WTC11 (cell line): Measurements from ENCODE around the gene SRSF10. TPM values are rescaled to one million over a fixed set of nuclear protein-coding genes. Genes with fewer than 3 reads are reported as not detected.
A peak's percentile ranks its signal among the peaks of the same experiment; 100 is the strongest.

Experiments used
- ATAC-seq: fragments of 200-7000 bp; cut with Tn5 transposase; 2 replicates; pipeline ENCODE4 v1.10.0; 2021; ENCODE audit warnings: mild to moderate bottlenecking, moderate library complexity
- CTCF ChIA-PET: fragments of 300-600 bp; sonication (Branson Sonifier 250); formaldehyde crosslinking; loops from one replicate; lab custom pipeline; 2021; ENCODE audit warnings: antibody characterized with exemption; lab: Charles Lee
- POLR2A ChIA-PET: fragments of 350-600 bp; sonication (Branson Sonifier 250); formaldehyde crosslinking; loops from one replicate; lab custom pipeline; 2021; ENCODE audit warnings: antibody characterized with exemption; lab: Charles Lee
- DNase-seq: peaks from one replicate; pipeline ENCODE4 v3.0.0; 2021; ENCODE audit warnings: low spot score
- H3K27ac Mint-ChIP-seq: 2 replicates; pipeline ENCODE4 v1.8.0; 2021; ENCODE audit warnings: mixed read lengths
- H3K27me3 Mint-ChIP-seq: 2 replicates; pipeline ENCODE4 v1.8.0; 2021; ENCODE audit warnings: low read depth, mild to moderate bottlenecking, moderate library complexity, mixed read lengths
- H3K36me3 Mint-ChIP-seq: 2 replicates; pipeline ENCODE4 v1.8.0; 2021; ENCODE audit warnings: mixed read lengths
- H3K4me1 Mint-ChIP-seq: 2 replicates; pipeline ENCODE4 v1.8.0; 2022; ENCODE audit warnings: mixed read lengths
- H3K4me3 Mint-ChIP-seq: 2 replicates; pipeline ENCODE4 v1.8.0; 2021; ENCODE audit warnings: mild to moderate bottlenecking, moderate library complexity, mixed read lengths
- H3K9me3 Mint-ChIP-seq: 2 replicates; pipeline ENCODE4 v1.8.0; 2021; ENCODE audit warnings: mixed read lengths
- ELF4 ChIP-seq: sonication (generic); formaldehyde crosslinking; IDR thresholded peaks from 2 replicates; pipeline ENCODE4 v1.8.1; 2022; ENCODE audit warnings: low read depth, mild to moderate bottlenecking, moderate library complexity, missing genetic modification reagents
- ERG ChIP-seq: fragments of 250-450 bp; sonication (Bioruptor Pico); IDR thresholded peaks from 2 replicates; pipeline ENCODE4 v1.8.0; 2021; ENCODE audit warnings: mild to moderate bottlenecking
- ETV6 ChIP-seq: sonication (generic); formaldehyde crosslinking; IDR thresholded peaks from 2 replicates; pipeline ENCODE4 v1.8.1; 2022; ENCODE audit warnings: mild to moderate bottlenecking, missing genetic modification reagents
- FOXP1 ChIP-seq: sonication (generic); formaldehyde crosslinking; IDR thresholded peaks from 2 replicates; pipeline ENCODE4 v1.8.0; 2022; ENCODE audit warnings: missing genetic modification reagents, mild to moderate bottlenecking, moderate library complexity, borderline replicate concordance
- JUN ChIP-seq: sonication (generic); formaldehyde crosslinking; IDR thresholded peaks from 2 replicates; pipeline ENCODE4 v1.8.0; 2023; ENCODE audit warnings: mild to moderate bottlenecking, missing genetic modification reagents
- NR3C1 ChIP-seq: sonication (generic); formaldehyde crosslinking; conservative IDR thresholded peaks from 2 replicates; pipeline ENCODE4 v1.8.1; 2023; ENCODE audit warnings: low read depth, mild to moderate bottlenecking, missing genetic modification reagents
- RORB ChIP-seq: fragments of 250-450 bp; sonication (Bioruptor Pico); IDR thresholded peaks from 2 replicates; pipeline ENCODE4 v1.9.0; 2021; ENCODE audit warnings: mild to moderate bottlenecking
- TP53 ChIP-seq: sonication (generic); formaldehyde crosslinking; IDR thresholded peaks from 2 replicates; pipeline ENCODE4 v1.8.1; 2023; ENCODE audit warnings: mild to moderate bottlenecking, missing genetic modification reagents
- ZNF232 ChIP-seq: sonication (generic); formaldehyde crosslinking; IDR thresholded peaks from 2 replicates; pipeline ENCODE4 v1.8.0; 2022; ENCODE audit warnings: mild to moderate bottlenecking, missing genetic modification reagents
- ZNF512 ChIP-seq: sonication (generic); formaldehyde crosslinking; IDR thresholded peaks from 2 replicates; pipeline ENCODE4 v1.8.1; 2022; ENCODE audit warnings: missing genetic modification reagents, borderline replicate concordance
- total RNA-seq: library from RNA; stranded (reverse); gene quantifications from 3 replicates; pipeline ENCODE4 v1.2.3, GENCODE V29; 2021
- TF ChIP-seq, protein P1 (sequence below): fragments of 250-450 bp; sonication (Bioruptor Pico); conservative IDR thresholded peaks from 2 replicates; pipeline ENCODE4 v1.9.0; 2021; ENCODE audit warnings: mild to moderate bottlenecking
- TF ChIP-seq, protein P2 (sequence below): sonication (generic); formaldehyde crosslinking; IDR thresholded peaks from 2 replicates; pipeline ENCODE4 v1.8.0; 2023; ENCODE audit warnings: mild to moderate bottlenecking, missing genetic modification reagents
- TF ChIP-seq, protein P3 (sequence below): fragments of 250-450 bp; sonication (Bioruptor Pico); IDR thresholded peaks from 2 replicates; pipeline ENCODE4 v1.9.0; 2021; ENCODE audit warnings: mild to moderate bottlenecking
- TF ChIP-seq, protein P4 (sequence below): fragments of 250-450 bp; sonication (Bioruptor Pico); IDR thresholded peaks from 2 replicates; pipeline ENCODE4 v1.9.0; 2021; ENCODE audit warnings: mild to moderate bottlenecking

SRSF10 gene
- total RNA-seq, 1 experiment from 2014 or later: 163 TPM

GRCh38 chr1:23924601-23925000, 55.5 kb downstream of the SRSF10 start:
- Mint-ChIP-seq H3K36me3 (no peaks in the 10 kb centered on the region), H3K4me3 (no peak overlapping the region), H3K27ac (no peak overlapping the region), H3K27me3 (no peaks in the 10 kb centered on the region; the same call in 1 of the 2 replicates), H3K4me1 (no peaks in the 10 kb centered on the region; the same call in 1 of the 2 replicates), H3K9me3 (no peaks in the 10 kb centered on the region)
- TF ChIP-seq, protein P1, sequence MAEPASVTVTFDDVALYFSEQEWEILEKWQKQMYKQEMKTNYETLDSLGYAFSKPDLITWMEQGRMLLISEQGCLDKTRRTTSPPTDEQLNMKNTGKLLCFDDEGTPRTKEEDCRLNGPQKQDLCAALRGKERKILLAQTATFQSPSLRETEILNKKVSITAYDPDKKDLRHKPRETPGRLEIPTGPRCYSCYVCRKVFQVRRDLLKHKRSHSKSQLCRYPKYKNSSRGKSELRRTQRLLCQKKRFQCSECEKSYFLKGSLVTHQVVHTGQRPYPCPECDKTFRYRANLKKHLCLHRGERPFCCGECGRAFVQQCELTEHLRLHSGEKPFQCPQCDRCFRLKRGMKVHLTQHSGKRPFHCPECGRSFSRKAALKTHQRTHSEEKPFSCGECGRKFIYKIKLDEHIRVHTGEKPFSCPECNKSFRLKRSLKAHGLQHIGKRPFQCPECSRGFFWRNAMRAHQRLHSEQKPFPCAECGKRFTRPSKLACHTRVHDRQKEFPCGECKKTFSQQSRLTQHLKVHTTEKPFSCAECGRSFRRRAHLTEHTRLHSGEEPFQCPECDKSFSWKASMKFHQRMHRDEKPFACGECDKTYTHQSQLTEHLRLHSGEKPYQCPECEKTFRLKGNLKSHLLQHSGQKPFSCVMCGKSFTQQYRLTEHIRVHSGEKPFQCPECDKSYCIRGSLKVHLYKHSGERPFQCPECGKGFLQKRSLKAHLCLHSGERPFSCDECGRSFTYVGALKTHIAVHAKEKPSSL (CRISPR knock-in tag): no peak
- TF ChIP-seq FOXP1 (CRISPR knock-in tag) (no peak), ETV6 (no peak), NR3C1 (no peak), RORB (CRISPR knock-in tag) (no peak)
- ChIA-PET POLR2A (no interaction called here), CTCF (no interaction called here)
- DNase-seq (no peak), ATAC-seq (no peak)

- Mint-ChIP-seq H3K4me3 (no peak overlapping the region), H3K4me1 (no peaks in the 10 kb centered on the region; the same call in 1 of the 2 replicates), H3K27ac (no peak overlapping the region), H3K9me3 (no peaks in the 10 kb centered on the region), H3K36me3 (no peaks in the 10 kb centered on the region), H3K27me3 (no peaks in the 10 kb centered on the region; the same call in 1 of the 2 replicates)
- ATAC-seq (no peak), DNase-seq (no peak)
- POLR2A ChIA-PET: no interaction called here
- CTCF ChIA-PET: no interaction called here
- TF ChIP-seq ELF4 (CRISPR knock-in tag): no peak
Observed at GRCh38 chr1:23923592-23924499, 56.3 kb downstream of the SRSF10 start.

DNA sequence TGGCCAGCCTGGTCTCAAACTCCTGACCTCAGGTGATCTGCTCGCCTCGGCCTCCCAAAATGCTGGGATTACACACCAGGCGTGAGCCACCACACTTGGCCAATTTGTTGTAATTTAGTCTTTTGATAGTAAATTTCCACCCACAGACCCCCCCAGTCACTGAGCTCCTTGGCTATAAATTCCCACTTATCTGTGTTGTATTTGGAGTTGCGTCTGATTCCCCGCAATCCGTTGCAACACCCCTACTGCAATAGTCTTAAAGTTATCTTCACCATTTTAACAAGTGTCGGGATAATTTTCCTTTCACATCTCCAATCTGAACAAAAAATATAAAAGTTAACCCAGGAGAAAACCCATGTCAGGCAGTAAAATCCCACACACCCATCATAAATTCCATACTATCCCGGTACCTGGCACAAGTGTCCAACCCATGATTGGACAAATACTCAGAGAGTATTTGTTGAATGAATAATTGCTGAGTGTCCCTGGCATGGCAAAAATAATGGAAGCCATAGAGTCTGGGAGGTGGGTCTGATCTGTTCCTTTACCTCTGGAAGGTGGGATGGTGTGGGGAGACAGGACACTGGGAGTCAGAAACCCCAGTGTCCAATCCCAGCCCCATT, 57.7 kb downstream of the SRSF10 start:
- 0 out of 2 replicates have a peak overlapping the region, but pooled peaks have one; percentile 12 for H3K27ac Mint-ChIP-seq

More for the DNA sequence above, 57.7 kb downstream of the SRSF10 start:
- Mint-ChIP-seq H3K9me3 (no peaks in the 10 kb centered on the region), H3K27me3 (no peaks in the 10 kb centered on the region), H3K4me3 (no peak overlapping the region)
- DNase-seq (no peak), ATAC-seq (no peak)
- TF ChIP-seq, protein P2, sequence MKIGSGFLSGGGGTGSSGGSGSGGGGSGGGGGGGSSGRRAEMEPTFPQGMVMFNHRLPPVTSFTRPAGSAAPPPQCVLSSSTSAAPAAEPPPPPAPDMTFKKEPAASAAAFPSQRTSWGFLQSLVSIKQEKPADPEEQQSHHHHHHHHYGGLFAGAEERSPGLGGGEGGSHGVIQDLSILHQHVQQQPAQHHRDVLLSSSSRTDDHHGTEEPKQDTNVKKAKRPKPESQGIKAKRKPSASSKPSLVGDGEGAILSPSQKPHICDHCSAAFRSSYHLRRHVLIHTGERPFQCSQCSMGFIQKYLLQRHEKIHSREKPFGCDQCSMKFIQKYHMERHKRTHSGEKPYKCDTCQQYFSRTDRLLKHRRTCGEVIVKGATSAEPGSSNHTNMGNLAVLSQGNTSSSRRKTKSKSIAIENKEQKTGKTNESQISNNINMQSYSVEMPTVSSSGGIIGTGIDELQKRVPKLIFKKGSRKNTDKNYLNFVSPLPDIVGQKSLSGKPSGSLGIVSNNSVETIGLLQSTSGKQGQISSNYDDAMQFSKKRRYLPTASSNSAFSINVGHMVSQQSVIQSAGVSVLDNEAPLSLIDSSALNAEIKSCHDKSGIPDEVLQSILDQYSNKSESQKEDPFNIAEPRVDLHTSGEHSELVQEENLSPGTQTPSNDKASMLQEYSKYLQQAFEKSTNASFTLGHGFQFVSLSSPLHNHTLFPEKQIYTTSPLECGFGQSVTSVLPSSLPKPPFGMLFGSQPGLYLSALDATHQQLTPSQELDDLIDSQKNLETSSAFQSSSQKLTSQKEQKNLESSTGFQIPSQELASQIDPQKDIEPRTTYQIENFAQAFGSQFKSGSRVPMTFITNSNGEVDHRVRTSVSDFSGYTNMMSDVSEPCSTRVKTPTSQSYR: no peak
- TF ChIP-seq JUN: no peak
- TF ChIP-seq ZNF512 (CRISPR knock-in tag): no peak
- TF ChIP-seq ETV6: no peak
- TF ChIP-seq, protein P3, sequence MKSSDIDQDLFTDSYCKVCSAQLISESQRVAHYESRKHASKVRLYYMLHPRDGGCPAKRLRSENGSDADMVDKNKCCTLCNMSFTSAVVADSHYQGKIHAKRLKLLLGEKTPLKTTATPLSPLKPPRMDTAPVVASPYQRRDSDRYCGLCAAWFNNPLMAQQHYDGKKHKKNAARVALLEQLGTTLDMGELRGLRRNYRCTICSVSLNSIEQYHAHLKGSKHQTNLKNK (CRISPR knock-in tag): no peak
- TF ChIP-seq ELF4 (CRISPR knock-in tag): no peak
- no peak for TF ChIP-seq ERG (CRISPR knock-in tag)
- no peak for TF ChIP-seq TP53 (CRISPR knock-in tag)
- TF ChIP-seq ZNF232 (CRISPR knock-in tag): no peak
- TF ChIP-seq, protein P4, sequence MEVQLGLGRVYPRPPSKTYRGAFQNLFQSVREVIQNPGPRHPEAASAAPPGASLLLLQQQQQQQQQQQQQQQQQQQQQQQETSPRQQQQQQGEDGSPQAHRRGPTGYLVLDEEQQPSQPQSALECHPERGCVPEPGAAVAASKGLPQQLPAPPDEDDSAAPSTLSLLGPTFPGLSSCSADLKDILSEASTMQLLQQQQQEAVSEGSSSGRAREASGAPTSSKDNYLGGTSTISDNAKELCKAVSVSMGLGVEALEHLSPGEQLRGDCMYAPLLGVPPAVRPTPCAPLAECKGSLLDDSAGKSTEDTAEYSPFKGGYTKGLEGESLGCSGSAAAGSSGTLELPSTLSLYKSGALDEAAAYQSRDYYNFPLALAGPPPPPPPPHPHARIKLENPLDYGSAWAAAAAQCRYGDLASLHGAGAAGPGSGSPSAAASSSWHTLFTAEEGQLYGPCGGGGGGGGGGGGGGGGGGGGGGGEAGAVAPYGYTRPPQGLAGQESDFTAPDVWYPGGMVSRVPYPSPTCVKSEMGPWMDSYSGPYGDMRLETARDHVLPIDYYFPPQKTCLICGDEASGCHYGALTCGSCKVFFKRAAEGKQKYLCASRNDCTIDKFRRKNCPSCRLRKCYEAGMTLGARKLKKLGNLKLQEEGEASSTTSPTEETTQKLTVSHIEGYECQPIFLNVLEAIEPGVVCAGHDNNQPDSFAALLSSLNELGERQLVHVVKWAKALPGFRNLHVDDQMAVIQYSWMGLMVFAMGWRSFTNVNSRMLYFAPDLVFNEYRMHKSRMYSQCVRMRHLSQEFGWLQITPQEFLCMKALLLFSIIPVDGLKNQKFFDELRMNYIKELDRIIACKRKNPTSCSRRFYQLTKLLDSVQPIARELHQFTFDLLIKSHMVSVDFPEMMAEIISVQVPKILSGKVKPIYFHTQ (CRISPR knock-in tag): no peak
- TF ChIP-seq, all 79 proteins: peak for 0
- POLR2A ChIA-PET: no interaction called here
- CTCF ChIA-PET: interaction anchor here (3.0 kb wide), 1 partner anchor 112 kb away, joined by 12 read pairs; no protein-coding TSS in a partner anchor
- no peaks in the 10 kb centered on the region; the same call in 1 of the 2 replicates for H3K4me1 Mint-ChIP-seq
- no peaks in the 10 kb centered on the region for H3K36me3 Mint-ChIP-seq
